ENCODE results near the gene ADPRH.

GRCh38 chr3:119589102-119589773 lies 9.9 kb downstream of the ADPRH start:
- TF ChIP-seq, protein P1, sequence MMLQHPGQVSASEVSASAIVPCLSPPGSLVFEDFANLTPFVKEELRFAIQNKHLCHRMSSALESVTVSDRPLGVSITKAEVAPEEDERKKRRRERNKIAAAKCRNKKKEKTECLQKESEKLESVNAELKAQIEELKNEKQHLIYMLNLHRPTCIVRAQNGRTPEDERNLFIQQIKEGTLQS (CRISPR knock-in tag; conservative IDR thresholded peaks at IDR 0.05): no peak
- TF ChIP-seq, protein P2, sequence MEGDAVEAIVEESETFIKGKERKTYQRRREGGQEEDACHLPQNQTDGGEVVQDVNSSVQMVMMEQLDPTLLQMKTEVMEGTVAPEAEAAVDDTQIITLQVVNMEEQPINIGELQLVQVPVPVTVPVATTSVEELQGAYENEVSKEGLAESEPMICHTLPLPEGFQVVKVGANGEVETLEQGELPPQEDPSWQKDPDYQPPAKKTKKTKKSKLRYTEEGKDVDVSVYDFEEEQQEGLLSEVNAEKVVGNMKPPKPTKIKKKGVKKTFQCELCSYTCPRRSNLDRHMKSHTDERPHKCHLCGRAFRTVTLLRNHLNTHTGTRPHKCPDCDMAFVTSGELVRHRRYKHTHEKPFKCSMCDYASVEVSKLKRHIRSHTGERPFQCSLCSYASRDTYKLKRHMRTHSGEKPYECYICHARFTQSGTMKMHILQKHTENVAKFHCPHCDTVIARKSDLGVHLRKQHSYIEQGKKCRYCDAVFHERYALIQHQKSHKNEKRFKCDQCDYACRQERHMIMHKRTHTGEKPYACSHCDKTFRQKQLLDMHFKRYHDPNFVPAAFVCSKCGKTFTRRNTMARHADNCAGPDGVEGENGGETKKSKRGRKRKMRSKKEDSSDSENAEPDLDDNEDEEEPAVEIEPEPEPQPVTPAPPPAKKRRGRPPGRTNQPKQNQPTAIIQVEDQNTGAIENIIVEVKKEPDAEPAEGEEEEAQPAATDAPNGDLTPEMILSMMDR (IDR thresholded peaks at IDR 0.05): no peak
- TF ChIP-seq GTF2I (CRISPR knock-in tag; conservative IDR thresholded peaks at IDR 0.05) (no peak), USF2 (CRISPR knock-in tag; IDR thresholded peaks at IDR 0.05) (no peak), GRHL2 (CRISPR knock-in tag; IDR thresholded peaks at IDR 0.05; ENCODE audit: insufficient replicate concordance, severe bottlenecking) (no peak), CREM (CRISPR knock-in tag; IDR thresholded peaks at IDR 0.05) (no peak), TCF7 (CRISPR knock-in tag; IDR thresholded peaks at IDR 0.05; ENCODE audit: low read depth) (no peak), ZNF416 (CRISPR knock-in tag; IDR thresholded peaks at IDR 0.05) (no peak), MAX (CRISPR knock-in tag; IDR thresholded peaks at IDR 0.05) (no peak), STAT6 (CRISPR knock-in tag; conservative IDR thresholded peaks at IDR 0.05; ENCODE audit: low read depth) (no peak), FOXJ3 (CRISPR knock-in tag; IDR thresholded peaks at IDR 0.05; ENCODE audit: borderline replicate concordance) (no peak), ZNF121 (CRISPR knock-in tag; IDR thresholded peaks at IDR 0.05) (no peak)
